Neural cell (in vitro differentiated cells): ENCODE data around the gene TRIM2.

Experiments
- EZH2 ChIP-seq: fragments of 200-600, 300-800 bp; shearing (Covaris generic), sonication (generic); IDR thresholded peaks from 2 replicates; pipeline ENCODE4 v1.6.1; 2014; ENCODE audit warnings: antibody characterized with exemption, low read length, borderline replicate concordance, mild to moderate bottlenecking; ENCODE audit not compliant: insufficient read depth, poor library complexity, severe bottlenecking
- POLR2AphosphoS5 ChIP-seq: IDR thresholded peaks from 2 replicates; pipeline ENCODE4 v1.6.1; 2012
- RAD21 ChIP-seq: fragments of 450-650 bp; conservative IDR thresholded peaks from 2 replicates; pipeline ENCODE4 v1.6.1; 2014; ENCODE audit warnings: antibody characterized with exemption, mild to moderate bottlenecking, moderate library complexity
- TAF1 ChIP-seq: IDR thresholded peaks from 2 replicates; pipeline ENCODE4 v1.6.1; 2012; ENCODE audit warnings: low read depth
- TF ChIP-seq, protein P1 (sequence below): fragments of 450-650 bp; IDR thresholded peaks from 2 replicates; pipeline ENCODE4 v1.5.1; 2014; ENCODE audit warnings: antibody characterized with exemption, mild to moderate bottlenecking, moderate library complexity; ENCODE audit not compliant: poor library complexity, severe bottlenecking
- TF ChIP-seq, protein P2 (sequence below): IDR thresholded peaks from 2 replicates; pipeline ENCODE4 v1.6.1; 2012; ENCODE audit warnings: borderline replicate concordance

DNA sequence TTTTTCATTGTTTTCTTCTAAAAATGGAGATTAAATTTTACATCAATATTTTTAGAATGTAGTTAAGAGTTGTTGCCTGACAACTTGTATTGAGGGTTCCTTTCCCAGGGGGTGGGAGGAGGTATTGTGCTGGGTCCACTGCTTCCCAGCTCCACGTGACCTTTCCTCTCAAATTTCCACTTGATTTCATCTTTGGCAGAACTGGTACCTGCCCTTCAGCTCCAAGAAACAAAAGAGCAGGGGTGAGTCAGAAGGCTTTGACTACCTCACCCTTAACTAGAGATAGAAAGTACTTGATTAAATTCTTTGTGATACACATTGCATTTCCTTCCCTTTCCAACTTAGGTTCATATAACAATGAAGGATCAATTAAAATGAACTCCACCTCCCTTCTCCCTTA is 19.7 kb downstream of the TRIM2 start:
- TF ChIP-seq, protein P1, sequence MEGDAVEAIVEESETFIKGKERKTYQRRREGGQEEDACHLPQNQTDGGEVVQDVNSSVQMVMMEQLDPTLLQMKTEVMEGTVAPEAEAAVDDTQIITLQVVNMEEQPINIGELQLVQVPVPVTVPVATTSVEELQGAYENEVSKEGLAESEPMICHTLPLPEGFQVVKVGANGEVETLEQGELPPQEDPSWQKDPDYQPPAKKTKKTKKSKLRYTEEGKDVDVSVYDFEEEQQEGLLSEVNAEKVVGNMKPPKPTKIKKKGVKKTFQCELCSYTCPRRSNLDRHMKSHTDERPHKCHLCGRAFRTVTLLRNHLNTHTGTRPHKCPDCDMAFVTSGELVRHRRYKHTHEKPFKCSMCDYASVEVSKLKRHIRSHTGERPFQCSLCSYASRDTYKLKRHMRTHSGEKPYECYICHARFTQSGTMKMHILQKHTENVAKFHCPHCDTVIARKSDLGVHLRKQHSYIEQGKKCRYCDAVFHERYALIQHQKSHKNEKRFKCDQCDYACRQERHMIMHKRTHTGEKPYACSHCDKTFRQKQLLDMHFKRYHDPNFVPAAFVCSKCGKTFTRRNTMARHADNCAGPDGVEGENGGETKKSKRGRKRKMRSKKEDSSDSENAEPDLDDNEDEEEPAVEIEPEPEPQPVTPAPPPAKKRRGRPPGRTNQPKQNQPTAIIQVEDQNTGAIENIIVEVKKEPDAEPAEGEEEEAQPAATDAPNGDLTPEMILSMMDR, result no peak
- TF ChIP-seq TAF1, result no peak
- TF ChIP-seq EZH2, result no peak
- TF ChIP-seq, protein P2, sequence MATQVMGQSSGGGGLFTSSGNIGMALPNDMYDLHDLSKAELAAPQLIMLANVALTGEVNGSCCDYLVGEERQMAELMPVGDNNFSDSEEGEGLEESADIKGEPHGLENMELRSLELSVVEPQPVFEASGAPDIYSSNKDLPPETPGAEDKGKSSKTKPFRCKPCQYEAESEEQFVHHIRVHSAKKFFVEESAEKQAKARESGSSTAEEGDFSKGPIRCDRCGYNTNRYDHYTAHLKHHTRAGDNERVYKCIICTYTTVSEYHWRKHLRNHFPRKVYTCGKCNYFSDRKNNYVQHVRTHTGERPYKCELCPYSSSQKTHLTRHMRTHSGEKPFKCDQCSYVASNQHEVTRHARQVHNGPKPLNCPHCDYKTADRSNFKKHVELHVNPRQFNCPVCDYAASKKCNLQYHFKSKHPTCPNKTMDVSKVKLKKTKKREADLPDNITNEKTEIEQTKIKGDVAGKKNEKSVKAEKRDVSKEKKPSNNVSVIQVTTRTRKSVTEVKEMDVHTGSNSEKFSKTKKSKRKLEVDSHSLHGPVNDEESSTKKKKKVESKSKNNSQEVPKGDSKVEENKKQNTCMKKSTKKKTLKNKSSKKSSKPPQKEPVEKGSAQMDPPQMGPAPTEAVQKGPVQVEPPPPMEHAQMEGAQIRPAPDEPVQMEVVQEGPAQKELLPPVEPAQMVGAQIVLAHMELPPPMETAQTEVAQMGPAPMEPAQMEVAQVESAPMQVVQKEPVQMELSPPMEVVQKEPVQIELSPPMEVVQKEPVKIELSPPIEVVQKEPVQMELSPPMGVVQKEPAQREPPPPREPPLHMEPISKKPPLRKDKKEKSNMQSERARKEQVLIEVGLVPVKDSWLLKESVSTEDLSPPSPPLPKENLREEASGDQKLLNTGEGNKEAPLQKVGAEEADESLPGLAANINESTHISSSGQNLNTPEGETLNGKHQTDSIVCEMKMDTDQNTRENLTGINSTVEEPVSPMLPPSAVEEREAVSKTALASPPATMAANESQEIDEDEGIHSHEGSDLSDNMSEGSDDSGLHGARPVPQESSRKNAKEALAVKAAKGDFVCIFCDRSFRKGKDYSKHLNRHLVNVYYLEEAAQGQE, result no peak
- TF ChIP-seq POLR2AphosphoS5, result no peak
- no peak for TF ChIP-seq RAD21
